IPS DF 6.9 (cell line): ENCODE results near the gene ITGA1.

ENCODE experiments used
- DNase-seq: peaks from one replicate; pipeline ENCODE4 v3.0.0-alpha.2; 2013; ENCODE audit warnings: low read depth, low spot score
- H3K27ac ChIP-seq: one replicate; pipeline ENCODE4 v1.5.1; 2013; ENCODE audit warnings: low read length, control low read depth
- H3K27me3 ChIP-seq: 2 replicates; pipeline ENCODE4 v1.6.1; 2013; ENCODE audit warnings: mild to moderate bottlenecking, low read length; ENCODE audit not compliant: control insufficient read depth, insufficient read depth
- H3K36me3 ChIP-seq: 2 replicates; pipeline ENCODE4 v1.6.1; 2013; ENCODE audit warnings: low read length; ENCODE audit not compliant: control insufficient read depth, insufficient read depth
- H3K4me1 ChIP-seq: 2 replicates; pipeline ENCODE4 v1.6.1; 2013; ENCODE audit warnings: low read length; ENCODE audit not compliant: control insufficient read depth, insufficient read depth
- H3K4me3 ChIP-seq: 2 replicates; pipeline ENCODE4 v1.5.1; 2013; ENCODE audit warnings: mild to moderate bottlenecking, low read length
- H3K9me3 ChIP-seq: 2 replicates; pipeline ENCODE4 v1.6.1; 2013; ENCODE audit warnings: low read length, inconsistent platforms; ENCODE audit not compliant: control insufficient read depth, insufficient read depth
- WGBS: extraction: QIAGEN DNeasy Blood & Tissue Kit; methylation state at CpG from one replicate; pipeline ENCODE4 v1.1.7; 2013; ENCODE audit warnings: mixed read lengths, missing lambda C conversion rate; ENCODE audit not compliant: insufficient read length, insufficient coverage; 5-methylcytosine and 5-hydroxymethylcytosine counted together

Gene ITGA1

DNA sequence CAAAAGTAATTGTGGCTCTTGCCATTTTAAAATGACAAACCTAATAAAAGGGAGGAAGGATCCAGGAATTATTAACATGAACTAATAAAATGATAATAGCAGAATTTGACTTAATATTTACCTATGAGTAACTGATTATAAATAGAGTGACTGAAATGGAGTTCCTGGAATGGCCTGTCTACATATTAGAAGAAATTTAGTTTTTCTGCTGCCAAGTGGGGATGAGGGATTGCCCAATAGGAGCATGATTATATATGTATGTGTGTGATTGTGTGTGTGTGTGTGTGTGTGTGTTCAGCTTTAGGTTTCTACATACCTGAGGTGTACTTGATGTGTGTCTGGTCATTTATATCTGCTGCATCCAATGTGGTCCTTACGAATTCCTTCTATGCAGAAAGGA lies 36.6 kb upstream of the ITGA1 start:
- no peak overlapping the region for H3K27ac ChIP-seq
- no peaks in the 10 kb centered on the region for H3K27me3 ChIP-seq
- no peak overlapping the region for H3K4me3 ChIP-seq
- peaks cover 2% of the 10 kb centered on the region; the same call in 1 of the 2 replicates for H3K4me1 ChIP-seq
- H3K9me3 ChIP-seq: no peaks in the 10 kb centered on the region
- DNase-seq: no peak
- no peaks in the 10 kb centered on the region for H3K36me3 ChIP-seq
- WGBS: no CpG with 5 or more reads among the region's 1 CpG

DNA sequence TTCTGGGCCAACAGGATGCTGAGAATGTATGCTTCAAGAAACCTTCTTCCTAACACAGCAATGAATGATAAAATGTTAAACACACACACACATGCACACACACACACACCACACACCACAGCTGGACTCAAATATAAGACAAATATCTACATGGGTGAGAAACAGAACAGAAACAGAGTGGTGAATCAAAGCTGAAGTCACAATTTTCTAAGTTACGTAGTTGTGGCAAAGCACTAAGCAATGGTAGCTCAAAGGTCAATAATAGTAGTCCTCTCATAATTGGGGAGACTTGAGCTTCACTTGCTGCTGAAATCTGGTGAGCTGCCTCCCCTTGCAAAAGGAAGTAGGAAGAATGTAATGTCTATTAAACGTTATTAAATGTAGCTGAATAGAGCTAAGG lies 33.7 kb upstream of the ITGA1 start:
- no peaks in the 10 kb centered on the region for H3K36me3 ChIP-seq
- no peak overlapping the region for H3K4me3 ChIP-seq
- no peak overlapping the region for H3K27ac ChIP-seq
- H3K9me3 ChIP-seq: no peaks in the 10 kb centered on the region
- H3K4me1 ChIP-seq: peaks cover 2% of the 10 kb centered on the region; the same call in 1 of the 2 replicates
- no CpG with 5 or more reads among the region's 2 CpGs for WGBS
- no peak for DNase-seq
- no peaks in the 10 kb centered on the region for H3K27me3 ChIP-seq

DNA sequence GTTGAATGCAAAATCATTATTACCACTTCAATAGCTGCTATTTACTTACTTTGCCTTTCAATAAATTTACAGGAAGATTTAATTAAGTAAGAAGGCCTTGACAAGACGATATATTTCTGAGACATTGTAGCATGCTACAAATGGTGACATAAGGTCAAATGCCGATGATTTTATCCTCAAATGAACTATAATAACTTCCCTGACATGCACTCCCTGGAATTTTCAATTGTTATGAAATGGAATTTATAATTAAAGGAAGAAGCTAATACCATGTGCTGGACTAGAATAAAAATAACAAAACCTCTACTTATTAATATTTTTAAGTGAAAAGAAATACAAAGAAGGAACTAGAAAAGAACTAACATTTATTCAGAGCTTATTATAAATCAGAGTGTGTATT lies 30.2 kb upstream of the ITGA1 start:
- Histone ChIP-seq H3K9me3 (no peaks in the 10 kb centered on the region), H3K4me1 (no peaks in the 10 kb centered on the region), H3K4me3 (no peak overlapping the region), H3K27ac (no peak overlapping the region), H3K27me3 (no peaks in the 10 kb centered on the region), H3K36me3 (no peaks in the 10 kb centered on the region)
- no peak for DNase-seq
- WGBS: no CpG with 5 or more reads among the region's 2 CpGs

DNA sequence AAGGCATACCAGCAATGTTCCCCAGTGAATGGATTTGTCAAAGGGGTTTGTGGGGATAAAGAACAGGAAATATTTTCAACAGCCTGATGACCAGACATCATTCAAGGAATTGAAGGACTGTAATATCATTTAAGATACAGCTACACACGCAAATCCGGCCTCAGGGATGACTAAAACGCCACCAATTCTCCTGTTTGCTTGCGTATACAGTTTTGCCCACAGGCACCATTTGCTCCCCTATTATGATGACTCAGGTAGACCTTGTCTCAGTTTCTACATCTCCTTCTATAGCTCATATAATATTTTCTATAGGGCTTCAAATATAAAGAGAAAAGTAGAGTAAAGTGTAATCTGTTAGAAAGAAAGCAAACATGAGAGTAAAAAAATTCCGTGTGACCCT lies 29.7 kb upstream of the ITGA1 start:
- Histone ChIP-seq H3K27me3 (no peaks in the 10 kb centered on the region), H3K4me1 (no peaks in the 10 kb centered on the region), H3K27ac (no peak overlapping the region), H3K9me3 (no peaks in the 10 kb centered on the region), H3K4me3 (no peak overlapping the region), H3K36me3 (no peaks in the 10 kb centered on the region)
- no CpG with 5 or more reads among the region's 5 CpGs for WGBS
- no peak for DNase-seq

DNA sequence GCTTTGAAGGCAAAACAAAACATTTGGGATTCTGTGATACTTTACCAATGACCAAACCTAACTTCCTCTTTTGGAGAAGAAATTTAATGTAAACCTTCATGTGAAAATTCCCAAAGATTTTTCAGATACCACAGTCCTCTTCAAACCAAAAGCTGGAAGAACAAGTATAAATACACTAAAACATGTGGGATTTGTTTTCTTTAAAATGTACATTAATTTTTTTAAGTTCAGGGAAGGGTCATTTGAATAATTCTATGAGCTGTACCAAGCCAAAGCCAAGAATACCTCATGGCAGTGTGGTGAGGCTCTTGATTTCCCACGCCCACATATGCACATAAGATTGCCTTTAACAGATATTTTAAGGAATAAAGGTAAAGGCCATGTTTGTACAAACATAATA lies 28.4 kb upstream of the ITGA1 start:
- Histone ChIP-seq H3K4me1 (no peaks in the 10 kb centered on the region), H3K27me3 (no peaks in the 10 kb centered on the region), H3K4me3 (no peak overlapping the region), H3K9me3 (no peaks in the 10 kb centered on the region), H3K27ac (no peak overlapping the region), H3K36me3 (no peaks in the 10 kb centered on the region)
- whole genome bisulfite sequencing: no CpG with 5 or more reads among the region's 1 CpG
- no peak for DNase-seq

DNA sequence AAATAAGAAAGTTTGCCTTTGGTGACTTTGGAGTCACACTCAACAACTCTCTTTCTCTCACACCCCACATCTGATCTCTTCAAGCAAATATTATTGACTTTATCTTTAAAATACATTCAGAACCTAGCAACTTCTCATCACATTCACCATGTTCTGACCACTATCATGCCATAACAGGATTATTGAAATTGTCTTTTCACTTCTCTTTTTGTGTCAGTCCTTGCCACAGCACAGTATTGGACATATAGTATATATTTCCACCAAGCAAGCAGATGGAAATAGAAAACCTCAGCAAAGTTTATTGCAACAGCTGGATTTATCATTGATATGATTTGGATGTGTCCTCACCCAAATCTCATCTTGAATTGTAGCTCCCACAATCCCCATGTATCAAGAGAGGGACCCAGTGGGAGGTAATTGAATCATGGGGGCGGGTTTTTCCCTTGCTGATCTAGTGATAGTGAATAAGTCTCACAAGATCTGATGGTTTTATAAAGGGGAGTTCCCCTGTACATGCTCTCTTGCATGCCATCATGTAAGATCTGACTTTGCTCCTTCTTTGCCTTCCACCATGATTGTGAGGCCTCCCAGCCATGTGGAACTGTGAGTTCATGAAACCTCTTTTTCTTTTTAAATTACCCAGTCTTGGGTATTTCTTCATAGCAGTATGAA lies 26.9 kb upstream of the ITGA1 start:
- Histone ChIP-seq H3K9me3 (no peaks in the 10 kb centered on the region), H3K4me1 (no peaks in the 10 kb centered on the region), H3K27ac (no peak overlapping the region), H3K4me3 (no peak overlapping the region), H3K36me3 (no peaks in the 10 kb centered on the region), H3K27me3 (no peaks in the 10 kb centered on the region)
- no peak for DNase-seq
- no CpG with 5 or more reads among the region's 1 CpG for WGBS

DNA sequence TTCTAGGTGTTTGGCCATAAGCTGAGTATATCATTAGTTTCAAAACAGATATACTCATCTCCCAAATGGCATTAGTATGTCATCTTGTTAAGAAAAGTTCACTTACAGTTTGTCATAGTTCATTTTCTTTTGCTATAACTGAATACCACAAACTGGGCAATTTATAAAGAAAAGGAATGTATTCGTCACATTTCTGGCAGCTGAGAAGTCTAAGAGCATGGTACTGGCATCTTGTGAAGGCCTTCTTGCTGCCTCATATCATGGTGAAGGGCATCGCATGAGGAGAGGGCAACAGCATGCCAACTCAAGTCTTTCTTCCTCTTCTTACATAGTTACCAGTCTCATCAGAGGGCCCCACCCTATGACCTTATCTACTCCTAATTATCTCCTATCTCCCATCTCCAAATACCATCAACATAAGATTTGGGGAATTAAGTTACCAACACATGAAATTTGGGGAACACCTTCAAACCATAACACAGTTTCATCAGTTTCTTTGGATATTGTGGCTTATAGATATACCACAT lies 20.4 kb upstream of the ITGA1 start:
- Histone ChIP-seq H3K4me1 (no peaks in the 10 kb centered on the region), H3K9me3 (no peaks in the 10 kb centered on the region), H3K27me3 (no peaks in the 10 kb centered on the region), H3K4me3 (no peak overlapping the region), H3K27ac (no peak overlapping the region), H3K36me3 (no peaks in the 10 kb centered on the region)
- no CpG with 5 or more reads among the region's 2 CpGs for WGBS
- DNase-seq: no peak

DNA sequence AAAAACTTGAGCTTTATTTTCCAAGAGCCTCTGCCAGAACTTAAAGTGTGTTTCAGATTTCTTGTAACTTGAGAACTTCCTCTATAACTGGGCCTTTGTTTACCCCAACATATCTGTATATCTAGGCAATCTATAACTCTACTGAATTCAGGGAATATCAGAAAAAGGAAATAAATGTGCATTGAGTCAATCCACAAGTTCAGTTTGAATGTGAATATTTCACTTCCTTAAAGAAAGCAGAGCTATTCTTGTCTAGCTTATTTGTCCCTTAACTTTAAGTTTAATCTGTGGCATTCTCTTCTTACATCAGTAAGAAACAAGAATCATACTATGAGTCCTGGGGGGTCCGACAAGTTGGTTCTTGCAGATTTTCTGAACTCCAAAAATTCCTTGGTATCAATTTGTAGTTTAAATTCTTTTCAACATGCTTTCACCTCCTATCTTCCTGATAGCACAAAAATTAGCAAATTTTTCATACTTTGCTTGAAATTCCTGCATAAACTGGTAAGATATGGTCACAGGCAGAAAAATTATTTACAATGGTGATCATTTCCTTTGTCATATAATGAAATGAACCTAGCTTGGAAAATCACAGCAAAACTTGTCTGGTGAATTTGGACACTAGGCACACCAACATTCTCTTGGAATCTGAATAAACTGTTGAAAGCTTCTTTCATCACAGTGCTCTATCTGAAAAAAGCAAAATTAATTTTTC lies 19.8 kb upstream of the ITGA1 start:
- H3K9me3 ChIP-seq: no peaks in the 10 kb centered on the region
- no peak overlapping the region for H3K27ac ChIP-seq
- no peaks in the 10 kb centered on the region for H3K36me3 ChIP-seq
- H3K27me3 ChIP-seq: no peaks in the 10 kb centered on the region
- no peak for DNase-seq
- no peaks in the 10 kb centered on the region for H3K4me1 ChIP-seq
- no CpG with 5 or more reads among the region's 1 CpG for WGBS
- H3K4me3 ChIP-seq: no peak overlapping the region

DNA sequence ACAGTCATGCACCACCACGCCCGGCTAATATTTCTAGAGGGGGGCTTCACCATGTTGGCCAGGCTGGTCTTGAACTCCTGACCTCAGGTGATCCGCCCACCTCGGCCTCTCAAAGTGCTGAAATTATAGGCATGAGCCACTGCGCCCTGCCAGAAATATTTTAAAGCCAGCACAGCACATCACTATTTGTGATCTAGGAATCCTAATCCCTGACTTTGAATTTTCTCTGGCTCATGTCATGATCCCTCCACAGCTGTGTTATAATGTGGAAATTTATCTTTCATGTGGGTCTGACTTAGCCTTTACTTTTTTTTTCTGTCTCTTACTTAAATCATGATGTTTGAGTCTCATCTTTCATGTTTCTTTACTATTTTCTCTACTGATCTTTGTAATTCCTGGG lies 18.7 kb upstream of the ITGA1 start:
- H3K27ac ChIP-seq: no peak overlapping the region
- no peaks in the 10 kb centered on the region for H3K4me1 ChIP-seq
- WGBS: no CpG with 5 or more reads among the region's 5 CpGs
- DNase-seq: no peak
- H3K9me3 ChIP-seq: no peaks in the 10 kb centered on the region
- H3K4me3 ChIP-seq: no peak overlapping the region
- H3K36me3 ChIP-seq: no peaks in the 10 kb centered on the region
- H3K27me3 ChIP-seq: no peaks in the 10 kb centered on the region

DNA sequence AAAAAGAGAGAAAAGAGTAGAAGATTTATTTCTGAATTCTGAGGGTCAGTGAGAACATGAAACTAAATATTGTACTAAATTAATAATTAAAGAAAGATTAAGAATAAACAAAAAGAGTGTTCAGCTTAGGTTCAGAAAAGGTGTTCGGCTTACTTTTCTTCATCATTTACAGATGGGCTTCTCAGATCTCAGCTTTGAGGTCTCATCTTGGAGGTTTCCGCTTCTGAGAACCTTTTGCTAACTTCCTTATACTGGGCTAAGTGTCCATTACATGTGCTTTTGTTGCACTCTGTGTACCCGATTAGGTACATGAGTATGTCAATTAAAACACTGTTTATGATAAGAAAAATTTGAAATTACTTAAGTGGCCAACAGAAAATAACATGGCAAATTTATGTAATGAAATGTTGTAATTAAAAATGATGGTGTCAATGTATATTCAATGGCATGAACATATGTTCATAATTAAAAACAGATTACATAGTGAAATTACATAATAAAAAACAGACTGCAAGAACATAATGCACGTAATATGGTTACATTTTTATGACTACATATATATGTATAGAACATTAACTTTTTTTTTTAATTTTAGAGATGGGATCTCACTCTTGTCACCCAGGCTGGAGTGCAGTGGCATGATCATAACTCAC lies 17.3 kb upstream of the ITGA1 start:
- Histone ChIP-seq H3K27me3 (no peaks in the 10 kb centered on the region), H3K36me3 (no peaks in the 10 kb centered on the region), H3K4me3 (no peak overlapping the region), H3K27ac (no peak overlapping the region), H3K9me3 (no peaks in the 10 kb centered on the region), H3K4me1 (no peaks in the 10 kb centered on the region)
- DNase-seq: no peak
- WGBS: no CpG with 5 or more reads among the region's 4 CpGs
